Measurements from ENCODE around the gene HIF1A.
"Not testable (repeated sequence)": the region's sequence is repeated elsewhere in the genome, so short reads cannot be mapped to it uniquely, and the experiment has no call there.

Gene HIF1A

DNA sequence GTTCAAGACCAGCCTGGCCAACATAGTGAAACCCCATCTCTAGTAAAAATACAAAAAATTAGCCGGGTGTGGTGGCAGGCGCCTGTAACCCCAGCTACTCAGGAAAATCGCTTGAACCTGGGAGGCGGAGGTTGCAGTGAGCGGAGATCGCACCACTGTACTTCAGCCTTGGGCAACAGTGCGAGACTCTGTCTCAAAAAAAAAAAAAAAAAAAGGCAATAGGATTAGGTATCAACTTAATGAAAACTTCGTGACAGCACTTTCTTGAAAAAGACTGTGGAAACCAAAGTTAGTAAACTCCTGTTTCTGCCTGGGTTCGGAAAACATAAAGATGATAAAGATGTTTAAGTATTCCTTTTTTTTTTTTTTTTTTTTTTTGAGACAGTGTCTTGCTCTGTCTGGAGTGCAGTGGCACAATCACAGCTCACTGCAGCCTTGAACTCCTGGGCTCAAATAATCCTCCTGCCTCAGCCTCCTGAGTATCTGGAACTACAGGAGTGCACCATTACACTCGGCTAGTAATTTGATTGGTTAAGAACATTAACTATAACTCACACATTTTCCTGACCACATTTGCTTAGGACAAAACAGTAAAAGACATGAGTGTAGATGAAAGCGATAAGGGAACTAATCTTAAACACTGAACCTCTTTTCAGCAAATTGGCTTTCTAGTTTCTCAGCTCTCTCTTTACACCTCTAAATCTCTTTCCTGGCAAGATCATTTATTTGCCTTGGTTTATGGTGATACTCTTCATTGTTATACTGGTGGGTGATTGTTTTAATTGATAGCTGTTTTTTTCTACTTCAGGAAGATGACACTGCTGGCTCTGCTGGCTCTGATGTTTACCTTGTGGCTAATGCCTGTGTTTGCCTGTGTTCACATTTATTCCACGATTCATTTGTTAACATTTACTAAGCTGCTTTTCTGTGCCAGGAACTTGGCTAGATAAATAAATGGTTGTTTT lies 15.8 kb downstream of the HIF1A start:
- no peak for DNase-seq

DNA sequence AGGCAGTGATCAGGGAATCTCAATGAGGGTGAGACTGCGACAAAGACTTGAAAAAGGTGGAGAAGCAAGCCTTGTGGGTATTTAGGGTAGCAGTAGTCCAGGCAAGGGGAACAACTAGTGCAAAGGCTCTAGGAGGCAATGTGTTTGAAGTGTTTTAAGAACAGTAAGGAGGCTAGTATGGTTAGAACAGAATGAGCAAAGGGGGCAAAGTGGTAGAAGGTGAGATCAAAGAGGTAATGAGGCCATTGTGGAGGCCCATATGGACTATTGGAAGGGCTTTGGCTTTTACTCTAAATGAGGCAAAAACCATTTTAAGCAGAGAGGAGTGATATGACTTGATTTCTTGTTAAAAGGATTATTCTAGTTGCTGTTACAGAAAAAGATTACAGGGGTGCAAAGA lies 16.8 kb downstream of the HIF1A start:
- DNase-seq: no peak

DNA sequence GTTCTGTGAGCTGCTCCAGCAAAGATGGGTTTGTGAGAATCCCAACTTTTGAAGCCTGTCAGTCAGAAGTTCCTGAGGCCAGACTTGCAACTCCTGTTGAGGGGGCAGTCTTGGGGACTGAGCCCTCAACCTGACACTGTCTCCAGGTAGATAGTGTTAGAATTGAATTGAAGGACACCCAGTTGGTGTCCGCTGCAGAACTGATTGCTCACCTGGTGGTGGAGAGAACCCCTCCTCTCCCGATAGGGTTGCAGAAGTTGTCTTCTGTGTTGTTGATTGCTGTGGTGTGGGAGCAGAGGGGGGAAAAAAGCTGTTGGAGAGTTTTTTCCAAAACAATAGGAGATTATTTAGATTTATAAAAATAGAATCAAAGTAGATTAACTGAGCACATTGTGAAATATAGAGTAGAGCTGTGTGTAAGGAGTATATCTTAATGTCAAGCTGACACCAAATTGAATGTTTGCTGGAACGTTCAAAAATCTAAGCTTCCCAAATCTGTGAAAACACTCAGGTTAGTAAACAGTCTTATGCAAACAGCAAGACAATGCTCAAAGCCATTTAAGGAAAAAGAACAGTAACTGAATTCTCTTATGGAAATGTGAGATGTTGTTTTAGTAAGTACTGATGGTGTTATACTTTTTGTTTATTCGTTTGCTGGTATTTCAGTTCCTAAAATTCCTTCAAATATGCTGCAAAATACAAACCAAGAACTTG lies 18.6 kb downstream of the HIF1A start:
- no peak for DNase-seq

DNA sequence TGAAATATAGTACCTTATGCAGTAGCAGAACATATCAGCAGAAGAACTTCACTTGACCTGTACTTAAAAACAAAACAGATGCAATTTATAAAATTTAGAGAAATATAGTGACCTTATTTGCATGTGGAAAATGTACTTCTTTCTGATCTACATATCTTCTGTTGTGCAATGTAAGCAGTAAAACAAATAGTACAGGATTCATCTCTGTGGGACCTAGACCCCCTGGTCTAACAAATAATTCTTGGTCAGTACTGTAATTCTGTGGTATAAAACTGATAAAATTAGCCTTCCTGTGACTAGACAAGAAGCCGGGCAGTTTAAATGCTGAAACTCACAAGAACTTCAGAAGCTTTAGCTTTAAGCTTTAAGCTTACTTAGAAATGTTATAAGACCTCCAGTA lies 21.6 kb downstream of the HIF1A start:
- DNase-seq: no peak

DNA sequence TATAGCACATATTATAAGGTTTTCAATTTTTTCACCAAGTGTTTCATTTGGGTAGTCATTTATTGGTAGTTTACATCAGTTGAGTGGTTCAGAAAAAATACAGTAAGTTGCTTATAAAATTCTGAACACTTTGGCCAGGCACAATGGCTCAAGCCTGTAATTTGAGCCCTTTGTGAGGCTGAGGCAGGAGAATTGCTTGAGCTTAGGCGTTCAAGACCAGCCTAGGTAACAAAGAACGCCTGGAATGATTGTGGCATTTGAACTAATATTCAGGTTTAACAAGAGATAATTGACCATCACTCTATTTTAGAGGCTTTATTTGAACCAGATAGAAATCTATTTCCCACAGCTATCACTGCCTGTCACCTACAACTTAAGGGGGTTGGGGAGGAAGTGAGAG lies 22.7 kb downstream of the HIF1A start:
- DNase-seq: no peak

DNA sequence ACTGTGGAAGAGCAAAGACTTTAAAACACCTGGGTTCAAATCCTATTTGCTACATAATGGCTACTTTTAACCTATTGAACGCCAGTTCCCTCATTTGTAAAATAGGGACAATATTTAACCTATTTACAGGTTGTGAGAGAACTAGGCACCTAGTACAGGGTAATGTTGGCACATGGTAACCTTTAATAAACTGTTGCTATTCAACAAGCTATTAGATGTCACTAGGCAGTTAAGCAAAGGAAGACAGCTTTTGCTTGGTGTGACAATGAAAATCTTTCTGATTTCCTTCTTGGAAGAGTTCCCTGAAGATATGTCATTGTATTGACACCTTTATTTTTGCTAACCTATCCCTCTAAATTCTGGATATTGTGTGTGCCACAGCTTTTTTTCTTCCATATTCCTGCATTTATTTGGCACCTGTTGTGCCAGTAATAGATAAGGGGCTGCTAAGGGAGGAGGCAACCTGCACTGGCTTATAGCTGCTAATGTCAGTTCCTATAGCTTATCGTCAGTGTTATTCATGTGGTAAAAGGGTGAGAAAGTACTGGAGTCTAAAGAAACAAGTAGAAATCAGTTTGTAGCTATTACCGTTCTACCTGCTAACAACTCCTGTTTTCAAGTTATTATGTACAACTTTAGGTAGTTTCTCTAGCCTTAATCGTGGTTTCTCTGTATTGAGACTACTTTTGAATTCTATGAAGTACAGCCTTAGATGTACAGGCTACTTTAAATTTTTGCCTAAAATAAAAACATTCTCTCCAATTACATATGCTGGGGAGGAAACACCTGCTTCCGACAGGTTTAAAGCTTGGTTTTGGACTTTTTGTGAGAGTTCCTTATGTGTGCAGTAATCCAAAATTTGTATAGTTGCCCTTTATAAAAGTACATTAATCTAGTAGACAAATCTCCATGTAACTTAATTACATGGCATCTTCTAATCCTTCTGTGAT lies 24.3 kb downstream of the HIF1A start:
- no peak for DNase-seq

DNA sequence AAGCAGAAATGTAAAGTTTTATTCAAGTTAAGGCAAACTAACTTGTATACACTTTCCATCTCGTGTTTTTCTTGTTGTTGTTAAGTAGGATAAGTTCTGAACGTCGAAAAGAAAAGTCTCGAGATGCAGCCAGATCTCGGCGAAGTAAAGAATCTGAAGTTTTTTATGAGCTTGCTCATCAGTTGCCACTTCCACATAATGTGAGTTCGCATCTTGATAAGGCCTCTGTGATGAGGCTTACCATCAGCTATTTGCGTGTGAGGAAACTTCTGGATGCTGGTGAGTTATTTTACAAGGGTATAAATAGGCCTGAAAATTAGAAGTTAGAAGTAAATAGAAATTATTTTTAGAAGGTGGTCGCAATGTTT lies 25.0 kb downstream of the HIF1A start:
- no peak for DNase-seq

DNA sequence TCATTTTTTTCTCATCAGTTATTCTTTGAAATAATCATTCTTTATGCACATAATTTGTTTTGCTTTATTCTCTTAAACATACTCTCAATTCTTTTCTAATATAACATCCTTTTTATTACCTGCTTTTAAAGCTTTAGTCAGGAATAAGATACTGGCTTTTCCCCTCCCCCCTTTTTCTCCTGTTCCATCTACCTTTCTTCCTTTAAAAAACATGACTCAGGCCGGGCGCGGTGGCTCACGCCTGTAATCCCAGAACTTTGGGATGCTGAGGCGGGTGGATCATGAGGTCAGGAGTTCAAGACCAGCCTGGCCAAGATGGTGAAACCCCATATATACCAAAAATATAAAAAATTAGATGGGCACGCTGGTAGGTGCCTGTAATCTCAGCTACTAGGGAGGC lies 25.4 kb downstream of the HIF1A start:
- no peak for DNase-seq

DNA sequence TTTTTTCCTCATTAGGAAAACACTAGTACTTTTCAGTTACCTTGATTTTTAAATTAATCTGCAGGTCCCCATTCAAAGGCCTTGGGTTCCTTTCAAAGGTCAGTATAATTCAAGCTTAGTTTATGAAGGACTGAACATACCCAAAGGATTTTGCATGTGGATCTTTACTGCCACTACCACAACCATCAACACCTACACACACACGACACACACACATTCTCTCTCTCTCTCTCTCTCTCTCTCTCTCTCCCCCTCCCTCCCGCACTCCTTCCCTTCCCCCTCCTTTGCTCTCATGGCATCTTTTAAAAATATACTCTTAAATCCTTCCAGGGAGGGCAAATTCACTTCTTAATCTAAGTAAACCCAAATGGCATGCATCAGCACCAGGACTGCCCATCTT lies 28.8 kb downstream of the HIF1A start:
- DNase-seq: no peak

DNA sequence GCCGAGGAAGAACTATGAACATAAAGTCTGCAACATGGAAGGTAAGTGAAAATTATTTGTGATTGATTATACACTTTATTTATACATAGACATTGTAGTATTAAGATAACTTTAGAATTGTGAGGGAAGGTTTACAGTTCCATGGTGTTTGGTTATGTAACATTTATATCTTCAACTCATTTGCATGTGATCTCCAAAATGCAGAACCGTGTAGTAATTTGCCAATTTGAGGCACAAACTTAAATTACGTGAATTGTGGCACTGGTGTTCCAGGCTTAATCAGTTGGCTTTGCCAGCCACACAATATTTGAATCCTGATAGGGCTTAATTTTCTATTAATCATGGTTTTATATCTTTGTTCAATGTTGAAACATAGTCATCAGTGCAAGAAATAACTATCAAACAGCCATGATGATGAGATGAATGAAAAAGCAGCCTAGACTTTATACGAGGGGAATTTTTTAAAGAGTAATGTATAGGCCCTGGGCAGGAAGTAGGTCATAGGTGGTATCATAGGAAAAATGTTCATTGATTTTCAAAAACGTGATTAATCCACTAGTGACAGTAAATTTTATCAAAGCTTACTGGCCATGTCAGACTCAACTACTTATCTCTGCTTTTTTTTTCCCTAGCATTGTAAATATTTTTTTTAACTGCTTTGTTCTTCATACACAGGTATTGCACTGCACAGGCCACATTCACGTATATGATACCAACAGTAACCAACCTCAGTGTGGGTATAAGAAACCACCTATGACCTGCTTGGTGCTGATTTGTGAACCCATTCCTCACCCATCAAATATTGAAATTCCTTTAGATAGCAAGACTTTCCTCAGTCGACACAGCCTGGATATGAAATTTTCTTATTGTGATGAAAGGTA lies 31.7 kb downstream of the HIF1A start:
- DNase-seq: no peak

DNA sequence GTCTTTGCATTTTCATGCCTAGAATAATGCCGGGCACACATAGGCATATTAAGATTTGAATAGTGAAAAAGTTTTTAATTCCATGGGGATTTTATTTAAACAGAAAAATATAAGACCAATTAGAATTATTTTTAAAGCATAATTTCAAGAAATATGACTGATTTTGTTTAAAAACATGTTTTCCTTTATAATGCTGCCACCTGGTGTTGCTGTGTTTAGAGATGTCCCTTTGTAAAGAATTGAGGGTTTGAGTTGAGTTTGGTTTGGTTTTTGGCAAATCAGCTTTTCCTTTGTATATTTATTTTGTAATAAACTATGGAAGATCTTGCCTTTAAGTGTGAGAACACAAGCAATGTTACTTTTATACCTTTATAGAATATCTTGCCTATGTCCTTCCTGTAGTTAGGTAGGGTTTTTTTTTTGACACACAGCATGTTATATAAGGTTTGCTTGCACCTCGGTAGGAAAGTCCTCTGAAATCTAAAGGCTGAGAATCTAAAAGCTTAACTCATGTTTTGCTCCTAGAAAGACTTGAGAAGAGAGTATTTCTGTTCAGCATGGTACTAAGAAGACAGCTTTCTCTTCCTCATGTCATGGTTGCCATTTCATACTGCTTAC lies 35.6 kb downstream of the HIF1A start:
- DNase-seq: no peak

DNA sequence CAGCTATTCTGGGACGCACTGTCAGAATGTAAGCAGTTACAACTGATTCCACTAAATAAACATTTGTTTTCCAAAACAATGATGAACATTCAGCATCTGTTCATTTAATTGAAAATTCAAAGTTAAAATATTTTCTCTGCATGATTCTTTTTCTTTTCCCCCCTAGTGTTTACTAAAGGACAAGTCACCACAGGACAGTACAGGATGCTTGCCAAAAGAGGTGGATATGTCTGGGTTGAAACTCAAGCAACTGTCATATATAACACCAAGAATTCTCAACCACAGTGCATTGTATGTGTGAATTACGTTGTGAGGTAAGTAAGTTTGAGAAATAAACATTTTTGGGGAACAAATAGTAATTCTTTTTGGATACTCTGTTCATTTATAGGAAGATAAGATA lies 38.7 kb downstream of the HIF1A start:
- no peak for DNase-seq

DNA sequence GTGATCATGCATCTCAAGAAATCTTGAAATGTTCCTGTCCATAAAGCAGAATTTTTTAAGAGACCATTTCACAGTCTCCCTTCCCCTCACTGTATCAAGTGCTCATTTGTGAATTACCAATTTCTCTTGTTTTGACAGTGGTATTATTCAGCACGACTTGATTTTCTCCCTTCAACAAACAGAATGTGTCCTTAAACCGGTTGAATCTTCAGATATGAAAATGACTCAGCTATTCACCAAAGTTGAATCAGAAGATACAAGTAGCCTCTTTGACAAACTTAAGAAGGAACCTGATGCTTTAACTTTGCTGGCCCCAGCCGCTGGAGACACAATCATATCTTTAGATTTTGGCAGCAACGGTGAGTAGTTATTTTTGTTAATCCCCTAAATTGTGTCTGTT lies 41.4 kb downstream of the HIF1A start:
- DNase-seq: no peak

DNA sequence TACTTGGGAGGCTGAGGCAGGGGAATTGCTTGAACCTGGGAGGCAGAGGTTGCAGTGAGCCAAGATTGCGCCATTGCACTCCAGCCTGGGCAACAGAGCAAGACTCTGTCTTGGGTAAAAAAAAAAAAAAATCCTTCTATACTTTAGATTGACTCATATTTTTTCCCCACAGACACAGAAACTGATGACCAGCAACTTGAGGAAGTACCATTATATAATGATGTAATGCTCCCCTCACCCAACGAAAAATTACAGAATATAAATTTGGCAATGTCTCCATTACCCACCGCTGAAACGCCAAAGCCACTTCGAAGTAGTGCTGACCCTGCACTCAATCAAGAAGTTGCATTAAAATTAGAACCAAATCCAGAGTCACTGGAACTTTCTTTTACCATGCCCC lies 42.6 kb downstream of the HIF1A start:
- no peak for DNase-seq

DNA sequence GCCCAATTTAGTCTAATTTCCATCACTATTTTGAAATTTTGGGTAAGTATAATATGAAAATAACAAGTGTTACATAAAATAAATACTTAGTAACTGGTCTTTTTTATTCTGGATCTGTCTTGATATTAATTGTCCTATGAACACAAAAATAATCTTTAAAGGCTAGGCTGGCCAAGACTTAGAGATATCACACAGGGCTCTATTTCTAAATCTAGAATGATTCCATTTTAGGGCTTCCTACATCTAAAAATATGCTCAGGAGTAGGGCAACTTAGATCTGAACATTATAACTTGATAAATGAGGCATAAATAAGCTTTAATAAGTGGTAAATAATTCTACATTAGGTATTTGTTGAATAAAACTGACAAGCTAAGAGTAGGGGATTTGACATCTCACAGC lies 43.8 kb downstream of the HIF1A start:
- no peak for DNase-seq

DNA sequence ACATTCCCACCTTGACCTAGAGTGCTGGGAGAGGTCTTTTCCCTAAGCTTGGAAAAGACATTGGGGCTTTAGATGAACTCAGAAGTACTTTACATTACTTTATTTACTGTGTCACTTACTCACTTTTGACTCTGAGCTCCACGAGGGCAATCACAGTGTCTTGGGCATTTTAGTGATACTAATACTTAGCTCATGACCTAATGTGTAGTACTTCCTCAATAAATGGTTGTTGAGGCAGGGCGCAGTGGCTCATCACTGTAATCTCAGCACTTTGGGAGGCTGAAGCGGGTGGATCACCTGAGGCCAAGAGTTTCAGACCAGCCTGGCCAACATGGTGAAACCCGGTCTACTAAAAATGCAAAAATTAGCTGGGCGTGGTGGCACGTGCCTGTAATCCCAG lies 47.1 kb downstream of the HIF1A start:
- DNase-seq: no peak

DNA sequence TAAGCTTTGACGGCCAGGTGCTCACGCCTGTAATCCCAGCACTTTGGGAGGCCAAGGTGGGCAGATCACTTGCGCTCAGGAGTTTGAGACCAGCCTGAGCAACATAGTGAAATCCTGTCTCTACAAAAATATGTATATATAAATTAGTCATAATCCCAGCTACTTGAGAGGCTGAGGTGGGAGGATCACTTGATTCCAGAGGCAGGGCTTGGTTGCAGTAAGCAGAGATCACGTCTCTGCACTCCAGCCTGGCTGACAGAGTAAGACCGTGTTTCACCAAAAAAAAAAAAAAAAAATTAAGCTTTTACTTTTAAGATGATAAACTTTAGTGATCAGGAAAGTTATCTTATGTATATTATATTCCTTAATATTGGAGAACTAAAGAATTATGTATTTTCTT lies 48.9 kb downstream of the HIF1A start:
- no peak for DNase-seq

DNA sequence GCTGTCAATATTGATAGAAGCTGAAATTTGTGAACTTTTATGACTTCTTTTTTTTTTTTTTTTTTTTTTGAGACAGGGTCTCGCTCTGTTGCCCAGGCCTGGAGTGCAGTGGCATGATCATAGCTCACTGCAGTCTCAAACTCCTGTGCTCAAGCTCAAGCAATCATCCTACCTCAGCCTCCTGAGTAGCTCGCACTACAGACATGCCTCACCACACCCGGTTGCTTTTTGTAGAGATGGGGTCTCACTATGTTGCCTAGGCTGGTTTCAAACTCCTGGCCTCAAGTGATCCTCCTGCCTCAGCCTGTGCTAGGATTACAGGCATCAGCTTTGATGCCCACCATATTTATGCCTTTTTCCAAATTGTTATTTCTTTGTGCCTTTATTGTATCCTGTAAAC lies 51.0 kb downstream of the HIF1A start:
- DNase-seq: not testable (repeated sequence)

DNA sequence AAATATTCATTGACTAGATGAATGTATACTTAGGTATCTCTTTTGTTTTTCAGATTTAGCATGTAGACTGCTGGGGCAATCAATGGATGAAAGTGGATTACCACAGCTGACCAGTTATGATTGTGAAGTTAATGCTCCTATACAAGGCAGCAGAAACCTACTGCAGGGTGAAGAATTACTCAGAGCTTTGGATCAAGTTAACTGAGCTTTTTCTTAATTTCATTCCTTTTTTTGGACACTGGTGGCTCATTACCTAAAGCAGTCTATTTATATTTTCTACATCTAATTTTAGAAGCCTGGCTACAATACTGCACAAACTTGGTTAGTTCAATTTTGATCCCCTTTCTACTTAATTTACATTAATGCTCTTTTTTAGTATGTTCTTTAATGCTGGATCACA lies 51.6 kb downstream of the HIF1A start:
- no peak for DNase-seq

DNA sequence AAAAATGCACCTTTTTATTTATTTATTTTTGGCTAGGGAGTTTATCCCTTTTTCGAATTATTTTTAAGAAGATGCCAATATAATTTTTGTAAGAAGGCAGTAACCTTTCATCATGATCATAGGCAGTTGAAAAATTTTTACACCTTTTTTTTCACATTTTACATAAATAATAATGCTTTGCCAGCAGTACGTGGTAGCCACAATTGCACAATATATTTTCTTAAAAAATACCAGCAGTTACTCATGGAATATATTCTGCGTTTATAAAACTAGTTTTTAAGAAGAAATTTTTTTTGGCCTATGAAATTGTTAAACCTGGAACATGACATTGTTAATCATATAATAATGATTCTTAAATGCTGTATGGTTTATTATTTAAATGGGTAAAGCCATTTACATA lies 52.0 kb downstream of the HIF1A start:
- DNase-seq: no peak

DNA sequence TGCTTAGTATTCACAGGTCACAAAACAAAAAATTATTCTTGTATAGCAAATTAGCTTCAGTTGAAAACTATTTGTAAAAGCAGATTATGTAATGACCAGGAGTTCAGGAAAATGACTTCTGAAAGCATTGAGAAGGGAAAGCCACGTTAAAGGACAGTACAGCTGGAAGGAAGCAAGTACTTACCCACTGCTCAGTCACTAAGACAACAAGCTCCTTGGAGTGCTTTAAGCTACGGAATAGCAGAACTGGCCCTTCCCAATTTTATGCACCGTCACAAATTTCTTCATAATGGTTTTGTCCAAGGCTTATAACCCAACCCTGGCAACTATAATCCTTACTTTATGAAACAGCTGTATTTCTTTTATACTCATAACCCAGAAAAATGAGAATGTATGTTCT lies 54.0 kb downstream of the HIF1A start:
- no peak for DNase-seq

DNA sequence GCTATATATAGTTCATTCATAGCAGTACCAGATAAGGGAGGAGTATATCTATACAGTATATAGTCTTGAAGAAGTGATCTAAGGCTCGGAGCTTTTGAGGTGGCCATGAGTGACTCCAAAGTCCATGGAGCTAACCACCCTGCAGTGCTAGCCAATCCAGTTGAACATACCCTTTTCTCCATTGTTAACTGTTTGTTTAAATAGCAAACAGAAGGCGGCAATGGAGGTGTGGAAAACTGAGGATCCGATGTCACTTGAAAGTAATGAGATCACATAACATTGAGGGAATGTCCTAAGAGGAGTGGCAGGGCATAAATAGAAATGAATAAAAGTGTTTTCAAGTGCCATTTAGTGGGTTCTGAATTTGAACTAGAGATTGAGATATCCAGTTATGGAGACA lies 54.6 kb downstream of the HIF1A start:
- DNase-seq: no peak
